ENCODE results near the gene CEP57L1.

Gene CEP57L1

GRCh38 chr6:109212683-109213082 lies 117.4 kb downstream of the CEP57L1 start:
- no peak overlapping the region for H3K4me3 ChIP-seq (ENCODE audit: low read depth, low read length)
- TF ChIP-seq CTCF (IDR thresholded peaks at IDR 0.05; ENCODE audit: low read depth, low read length, missing control alignments): no peak
- in situ Hi-C loops (cut with HindIII; ENCODE audit: low sequenced_read_pairs): no loop called here
- no peak for DNase-seq (ENCODE audit: low read depth)

Measured in astrocyte of the cerebellum (primary cell).